Fibroblast of lung (primary cell): ENCODE results near the gene ANGEL2.

ENCODE experiments used
- CTCF ChIP-seq, 2 donors: IDR thresholded peaks in 1 of 2; conservative IDR thresholded peaks in 1 of 2; 1 replicate in 1 of 2; 2 replicates in 1 of 2; pipeline ENCODE4 v1.5.1; 2011 to 2012; ENCODE audit warnings: low read length in 2 of 2, control low read depth in 1 of 2, inconsistent platforms in 1 of 2, low read depth in 1 of 2, mild to moderate bottlenecking in 1 of 2
- EZH2 ChIP-seq: IDR thresholded peaks from 2 replicates; pipeline ENCODE4 v1.5.1; 2012; ENCODE audit warnings: low read length, control low read depth, mild to moderate bottlenecking; ENCODE audit errors: missing control alignments

- no peak for TF ChIP-seq CTCF (conservative IDR thresholded peaks at IDR 0.05 in 1 of 2, IDR thresholded peaks at IDR 0.05 in 1 of 2; ENCODE audit: low read depth in 1 of 2, low read length in 2 of 2)
- TF ChIP-seq EZH2: no peak
Observed at GRCh38 chr1:212957546-212957945, 58.1 kb downstream of the ANGEL2 start.
